Effector memory CD8-positive, alpha-beta T cell (primary cell): ENCODE measurements around the gene GRPEL1.

ENCODE experiments used
- ATAC-seq: fragments of 150-1000 bp; cut with Tn5 transposase; replicated peaks from 2 replicates; pipeline ENCODE4 v1.10.0; 2021; ENCODE audit warnings: mild to moderate bottlenecking, moderate library complexity
- DNase-seq, 3 experiments: peaks; one replicate each; pipeline ENCODE4 v3.0.0; 2021
- H3K27ac Mint-ChIP-seq, 2 donors: one replicate each; pipeline ENCODE4 v1.8.0; 2022; ENCODE audit warnings: mild to moderate bottlenecking in 2 of 2, mixed read lengths in 2 of 2, moderate library complexity in 2 of 2
- H3K27me3 Mint-ChIP-seq, 2 donors: one replicate each; pipeline ENCODE4 v1.8.0; 2022; ENCODE audit warnings: mixed read lengths in 2 of 2
- H3K36me3 Mint-ChIP-seq: one replicate; pipeline ENCODE4 v1.8.0; 2022; ENCODE audit warnings: mild to moderate bottlenecking, moderate library complexity, mixed read lengths; ENCODE audit not compliant: insufficient read depth
- H3K4me1 Mint-ChIP-seq, 2 donors: one replicate each; pipeline ENCODE4 v1.8.0; 2022; ENCODE audit warnings: low read depth in 2 of 2, mixed read lengths in 2 of 2
- H3K4me3 Mint-ChIP-seq, 2 donors: one replicate each; pipeline ENCODE4 v1.8.0; 2022; ENCODE audit warnings: mild to moderate bottlenecking in 2 of 2, mixed read lengths in 2 of 2, moderate library complexity in 2 of 2
- H3K9me3 Mint-ChIP-seq, 2 donors: one replicate each; pipeline ENCODE4 v1.8.0; 2022; ENCODE audit warnings: mixed read lengths in 2 of 2

Gene GRPEL1

DNA sequence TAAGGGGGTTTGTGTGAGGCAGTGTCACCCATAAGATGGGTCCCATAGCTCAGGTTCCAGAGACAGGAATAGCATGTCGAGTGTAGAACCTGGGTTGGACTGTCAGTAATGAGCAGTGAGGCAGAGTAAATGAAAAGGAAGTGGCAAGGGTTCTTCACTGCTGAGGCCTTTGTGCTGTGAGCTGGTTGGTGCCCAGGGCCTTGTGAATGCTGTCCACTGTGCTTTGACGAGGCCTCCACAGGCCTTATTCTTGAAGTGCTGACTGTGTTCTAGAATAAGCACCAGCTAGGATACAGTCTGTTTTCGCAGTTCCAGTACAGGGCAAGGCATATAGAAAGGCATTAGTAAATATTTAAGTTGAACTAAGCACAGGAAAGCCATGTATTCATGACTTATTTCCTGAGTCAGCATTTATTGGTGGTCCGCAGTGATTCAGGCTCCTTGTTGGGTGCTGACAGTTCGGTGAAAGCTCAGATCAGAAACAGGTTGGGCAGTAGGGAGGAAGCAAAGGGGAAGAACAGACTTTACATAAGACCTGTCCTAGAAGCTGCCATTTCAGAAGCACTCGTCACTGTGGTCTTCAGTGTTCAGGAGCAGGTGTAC, 50.3 kb downstream of the GRPEL1 start:
- Mint-ChIP-seq H3K9me3 (no peaks in the 10 kb centered on the region), H3K36me3 (peaks cover 30% of the 10 kb centered on the region), H3K4me1 (peaks cover 0 to 5% of the 10 kb centered on the region in 2 donors), H3K27ac (peak overlapping the region in 1 of 2 donors; percentile 73), H3K27me3 (no peaks in the 10 kb centered on the region), H3K4me3 (no peak overlapping the region)
- DNase-seq (no peak), ATAC-seq (no peak)

DNA sequence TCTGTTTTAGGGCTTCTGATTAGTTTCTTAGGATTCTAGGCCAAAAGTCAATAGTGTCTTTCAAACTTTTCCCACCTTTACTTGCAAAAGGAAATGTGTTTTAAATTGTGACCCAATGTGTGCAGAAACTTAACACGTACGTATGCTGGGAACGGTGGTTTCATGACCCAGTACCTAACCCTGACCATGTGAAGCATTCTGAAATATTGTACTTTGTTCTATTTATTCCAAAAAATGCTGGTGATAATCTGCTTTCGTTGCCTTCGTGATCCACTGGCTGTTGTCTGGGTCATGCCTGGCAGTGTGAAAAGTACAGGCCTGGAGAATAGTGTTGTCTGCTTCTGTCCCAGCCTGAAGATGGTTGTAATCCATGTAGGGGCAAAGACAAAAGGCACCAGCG, 51.4 kb downstream of the GRPEL1 start:
- Mint-ChIP-seq H3K4me3 (no peak overlapping the region), H3K27ac (no peak overlapping the region), H3K36me3 (peaks cover 30% of the 10 kb centered on the region), H3K27me3 (no peaks in the 10 kb centered on the region), H3K4me1 (no peaks in the 10 kb centered on the region), H3K9me3 (no peaks in the 10 kb centered on the region)
- no peak for DNase-seq
- no peak for ATAC-seq

DNA sequence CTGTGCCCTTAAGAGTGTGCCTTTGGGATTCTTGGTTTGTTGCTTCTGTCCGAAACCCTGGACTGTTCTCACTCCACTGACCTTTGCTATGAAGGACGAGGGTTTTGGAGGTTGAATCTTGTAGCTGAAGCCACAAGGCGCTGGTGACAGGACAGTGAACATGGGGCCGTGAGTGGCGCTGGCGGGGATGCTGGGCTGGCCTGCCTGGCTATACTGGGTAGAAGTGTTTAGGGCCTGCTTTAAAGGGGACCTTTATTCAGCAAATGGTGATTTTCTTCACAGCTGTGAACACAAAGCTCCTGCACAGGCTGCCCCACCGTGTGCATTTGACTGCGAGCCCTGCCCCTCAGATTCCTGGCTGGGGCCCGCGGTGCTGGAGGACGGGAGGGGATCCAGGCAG, 51.8 kb downstream of the GRPEL1 start:
- Mint-ChIP-seq H3K27ac (no peak overlapping the region), H3K9me3 (no peaks in the 10 kb centered on the region), H3K4me1 (no peaks in the 10 kb centered on the region), H3K27me3 (no peaks in the 10 kb centered on the region), H3K36me3 (peaks cover 27% of the 10 kb centered on the region), H3K4me3 (no peak overlapping the region)
- ATAC-seq: no peak
- no peak for DNase-seq

DNA sequence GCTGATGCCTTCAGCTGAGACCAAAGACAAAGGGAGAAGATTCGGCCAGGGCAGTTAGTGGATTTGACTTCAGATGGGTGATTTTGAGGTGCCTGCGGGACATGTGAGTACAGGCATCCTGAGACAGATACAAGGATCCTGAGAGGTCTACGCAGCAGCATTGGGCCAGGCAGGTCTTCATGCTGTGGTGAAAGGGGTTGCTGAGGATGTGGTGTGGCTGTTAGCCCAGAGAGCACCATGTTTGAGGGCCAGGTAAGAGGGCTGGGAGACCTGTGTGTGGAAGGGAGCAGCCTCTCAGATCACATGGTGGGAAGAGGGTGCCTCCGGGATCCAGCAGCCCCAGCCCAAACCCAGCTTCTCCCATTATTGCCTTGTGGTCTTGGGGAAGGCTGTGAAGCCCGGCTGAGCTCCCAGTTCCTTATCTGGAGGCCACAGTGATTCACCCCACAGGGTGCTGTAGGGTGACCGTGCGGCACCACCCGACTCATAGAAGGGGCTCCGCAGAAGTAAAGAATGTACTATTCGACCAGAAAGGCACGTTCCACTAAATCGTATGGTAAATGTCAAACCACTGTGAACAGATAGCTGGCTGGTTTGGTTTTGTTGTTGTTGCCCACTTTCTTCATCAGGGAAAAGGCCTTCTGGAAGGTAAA, 52.4 kb downstream of the GRPEL1 start:
- H3K27ac Mint-ChIP-seq: peak overlapping the region in 1 of 2 donors; percentile 77
- ATAC-seq (no peak), DNase-seq (no peak)
- no peak overlapping the region for H3K4me3 Mint-ChIP-seq
- H3K27me3 Mint-ChIP-seq: no peaks in the 10 kb centered on the region
- no peaks in the 10 kb centered on the region for H3K4me1 Mint-ChIP-seq
- H3K9me3 Mint-ChIP-seq: no peaks in the 10 kb centered on the region
- H3K36me3 Mint-ChIP-seq: peaks cover 28% of the 10 kb centered on the region

DNA sequence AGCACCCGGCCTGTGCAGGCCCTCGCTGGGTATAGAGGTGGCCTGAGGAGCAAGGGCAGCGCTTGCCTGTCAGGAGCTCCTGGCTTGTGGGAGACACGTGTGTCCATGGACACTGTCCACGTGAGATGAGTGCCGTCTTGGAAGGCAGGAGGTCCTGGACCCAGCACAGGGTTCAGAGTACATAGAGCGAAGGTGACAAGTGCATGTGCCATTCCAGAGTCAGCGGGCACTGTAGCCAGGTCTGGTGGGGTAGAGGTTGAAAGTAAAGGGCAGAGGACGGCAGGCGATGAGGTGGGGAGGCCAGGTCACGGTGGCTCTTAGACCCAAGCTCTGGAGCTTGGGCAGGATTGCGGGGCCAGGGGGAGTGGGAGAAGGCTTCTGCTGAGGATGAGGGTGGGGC, 53.0 kb downstream of the GRPEL1 start:
- Mint-ChIP-seq H3K9me3 (no peaks in the 10 kb centered on the region), H3K4me3 (no peak overlapping the region), H3K27me3 (no peaks in the 10 kb centered on the region), H3K27ac (peak overlapping the region in 1 of 2 donors; percentile 77), H3K36me3 (peaks cover 31% of the 10 kb centered on the region), H3K4me1 (no peaks in the 10 kb centered on the region)
- ATAC-seq (no peak), DNase-seq (no peak)

DNA sequence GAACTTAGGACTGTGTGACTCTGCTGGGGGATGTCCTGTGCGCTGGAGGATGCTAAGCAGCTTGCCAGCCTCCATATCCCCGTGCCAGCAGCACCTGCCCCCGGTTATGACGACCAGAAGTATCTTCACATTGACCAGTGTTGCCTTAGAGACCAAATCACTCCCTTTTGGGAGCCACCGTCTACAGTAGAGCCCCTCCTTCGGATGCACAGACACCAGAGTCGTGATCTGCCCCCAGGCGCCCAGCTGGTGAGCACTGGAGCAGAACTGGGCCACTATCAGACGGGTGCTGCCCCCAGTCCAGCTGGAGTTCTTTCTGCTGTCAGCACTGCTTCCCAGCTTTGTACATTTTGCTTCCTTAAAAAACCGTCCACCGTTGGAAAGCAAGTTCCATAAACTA, 54.7 kb downstream of the GRPEL1 start:
- no peaks in the 10 kb centered on the region for H3K27me3 Mint-ChIP-seq
- no peaks in the 10 kb centered on the region for H3K4me1 Mint-ChIP-seq
- H3K36me3 Mint-ChIP-seq: peaks cover 29% of the 10 kb centered on the region
- ATAC-seq (no peak), DNase-seq (no peak)
- H3K27ac Mint-ChIP-seq: no peak overlapping the region
- H3K4me3 Mint-ChIP-seq: no peak overlapping the region
- H3K9me3 Mint-ChIP-seq: no peaks in the 10 kb centered on the region

DNA sequence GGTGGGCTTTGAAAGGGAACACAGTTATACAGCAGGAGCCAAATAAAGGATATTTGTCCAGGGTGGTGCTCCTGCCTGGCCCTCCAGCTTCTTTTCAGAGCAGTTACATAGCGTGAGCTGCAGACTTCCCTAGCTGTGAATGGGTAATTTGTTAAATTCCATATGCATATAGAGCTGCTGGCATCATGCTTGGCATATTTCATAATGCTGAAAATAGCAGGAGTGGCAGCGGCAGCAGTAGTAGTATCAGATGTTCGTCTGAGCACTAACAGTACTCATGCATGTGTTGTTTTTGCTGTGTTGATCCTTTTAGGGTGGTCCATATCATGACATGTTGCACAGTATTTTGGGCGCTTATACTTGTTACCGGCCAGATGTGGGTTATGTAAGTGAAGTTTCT, 58.3 kb downstream of the GRPEL1 start:
- DNase-seq (no peak), ATAC-seq (no peak)
- H3K4me1 Mint-ChIP-seq: peaks cover 0 to 2% of the 10 kb centered on the region in 2 donors
- no peaks in the 10 kb centered on the region for H3K27me3 Mint-ChIP-seq
- H3K9me3 Mint-ChIP-seq: no peaks in the 10 kb centered on the region
- H3K4me3 Mint-ChIP-seq: no peak overlapping the region
- peaks cover 48% of the 10 kb centered on the region for H3K36me3 Mint-ChIP-seq
- H3K27ac Mint-ChIP-seq: no peak overlapping the region
